ENCODE data around the gene SERP1.

Gene SERP1

DNA sequence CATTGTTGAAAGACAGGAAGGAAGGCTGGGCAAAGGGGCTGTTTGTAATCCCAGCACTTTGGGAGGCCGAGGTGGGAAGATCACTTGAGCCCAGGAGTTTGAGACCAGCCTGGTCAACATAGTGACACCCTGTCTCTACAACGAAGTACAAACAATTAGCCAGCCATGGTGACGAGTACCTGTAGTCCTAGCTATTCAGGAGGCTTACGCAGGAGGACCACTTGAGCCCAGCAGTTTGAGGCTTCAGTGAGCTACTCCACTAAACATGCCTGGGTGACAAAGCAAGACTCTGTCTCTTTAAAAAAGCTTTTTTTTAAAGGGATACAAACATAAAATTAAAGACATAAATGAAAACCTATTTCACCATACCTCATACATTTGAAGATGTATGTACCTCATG lies 11.1 kb downstream of the SERP1 start:
- no peak overlapping the region for H3K4me3 ChIP-seq (ENCODE audit: low read length)
- H3K36me3 ChIP-seq (ENCODE audit: control insufficient read depth, low read depth, low read length): no peaks in the 10 kb centered on the region
- no peak overlapping the region for H3K9ac ChIP-seq (ENCODE audit: low read length)
- H3K27me3 ChIP-seq (ENCODE audit: control insufficient read depth, insufficient read depth, low read length): no peaks in the 10 kb centered on the region
- no peak overlapping the region for H3K27ac ChIP-seq (ENCODE audit: low read length)
- H3K9me3 ChIP-seq (ENCODE audit: control insufficient read depth, low read depth, low read length): no peaks in the 10 kb centered on the region
- H3K4me1 ChIP-seq (ENCODE audit: control insufficient read depth, low read depth, low read length): no peaks in the 10 kb centered on the region

- no peak overlapping the region for H3K27ac ChIP-seq (ENCODE audit: low read length)
- no peak overlapping the region for H3K4me3 ChIP-seq (ENCODE audit: low read length)
- peaks cover 15% of the 10 kb centered on the region for H3K4me1 ChIP-seq (ENCODE audit: control insufficient read depth, low read depth, low read length)
- H3K9me3 ChIP-seq (ENCODE audit: control insufficient read depth, low read depth, low read length): no peaks in the 10 kb centered on the region
- no peaks in the 10 kb centered on the region for H3K27me3 ChIP-seq (ENCODE audit: control insufficient read depth, insufficient read depth, low read length)
- H3K36me3 ChIP-seq (ENCODE audit: control insufficient read depth, low read depth, low read length): no peaks in the 10 kb centered on the region
- no peak overlapping the region for H3K9ac ChIP-seq (ENCODE audit: low read length)
These were observed 14.5 kb downstream of the SERP1 start for GRCh38 chr3:150531775-150532174.

- no peak overlapping the region for H3K9ac ChIP-seq (ENCODE audit: low read length)
- no peaks in the 10 kb centered on the region for H3K36me3 ChIP-seq (ENCODE audit: control insufficient read depth, low read depth, low read length)
- H3K27me3 ChIP-seq (ENCODE audit: control insufficient read depth, insufficient read depth, low read length): no peaks in the 10 kb centered on the region
- peaks cover 15% of the 10 kb centered on the region for H3K4me1 ChIP-seq (ENCODE audit: control insufficient read depth, low read depth, low read length)
- no peak overlapping the region for H3K4me3 ChIP-seq (ENCODE audit: low read length)
- H3K9me3 ChIP-seq (ENCODE audit: control insufficient read depth, low read depth, low read length): no peaks in the 10 kb centered on the region
- no peak overlapping the region for H3K27ac ChIP-seq (ENCODE audit: low read length)
These were observed 17.9 kb downstream of the SERP1 start for GRCh38 chr3:150528354-150528797.

GRCh38 chr3:150527464-150528255 lies 18.6 kb downstream of the SERP1 start:
- H3K27ac ChIP-seq (ENCODE audit: low read length): no peak overlapping the region
- H3K27me3 ChIP-seq (ENCODE audit: control insufficient read depth, insufficient read depth, low read length): no peaks in the 10 kb centered on the region
- no peaks in the 10 kb centered on the region for H3K36me3 ChIP-seq (ENCODE audit: control insufficient read depth, low read depth, low read length)
- H3K9ac ChIP-seq (ENCODE audit: low read length): no peak overlapping the region
- H3K4me1 ChIP-seq (ENCODE audit: control insufficient read depth, low read depth, low read length): peaks cover 15% of the 10 kb centered on the region
- H3K9me3 ChIP-seq (ENCODE audit: control insufficient read depth, low read depth, low read length): no peaks in the 10 kb centered on the region
- H3K4me3 ChIP-seq (ENCODE audit: low read length): no peak overlapping the region

DNA sequence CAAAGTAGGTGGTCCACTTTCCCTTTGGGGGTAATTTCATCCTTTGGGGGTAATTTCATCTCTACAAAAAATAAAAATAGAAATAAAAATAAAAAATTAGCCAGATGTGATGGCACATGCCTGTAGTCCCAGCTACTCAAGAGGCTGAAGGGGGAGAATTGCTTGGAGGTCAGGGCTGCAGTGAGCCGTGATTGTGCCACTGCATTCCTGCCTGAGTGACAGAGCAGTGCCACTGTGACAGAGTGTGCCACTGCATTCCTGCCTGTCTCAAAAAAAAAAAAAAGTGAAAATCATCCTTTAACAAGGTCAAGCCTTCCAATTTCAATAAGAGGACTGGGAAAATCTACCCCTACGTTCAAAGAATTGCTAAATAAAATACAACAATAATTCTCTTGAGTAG lies 22.8 kb downstream of the SERP1 start:
- Histone ChIP-seq H3K9me3 (ENCODE audit: control insufficient read depth, low read depth, low read length) (no peaks in the 10 kb centered on the region), H3K27me3 (ENCODE audit: control insufficient read depth, insufficient read depth, low read length) (no peaks in the 10 kb centered on the region), H3K4me3 (ENCODE audit: low read length) (no peak overlapping the region), H3K4me1 (ENCODE audit: control insufficient read depth, low read depth, low read length) (peaks cover 15% of the 10 kb centered on the region), H3K27ac (ENCODE audit: low read length) (no peak overlapping the region), H3K36me3 (ENCODE audit: control insufficient read depth, low read depth, low read length) (no peaks in the 10 kb centered on the region), H3K9ac (ENCODE audit: low read length) (no peak overlapping the region)

- H3K27me3 ChIP-seq (ENCODE audit: control insufficient read depth, insufficient read depth, low read length): no peaks in the 10 kb centered on the region
- H3K27ac ChIP-seq (ENCODE audit: low read length): no peak overlapping the region
- no peak overlapping the region for H3K9ac ChIP-seq (ENCODE audit: low read length)
- no peaks in the 10 kb centered on the region for H3K36me3 ChIP-seq (ENCODE audit: control insufficient read depth, low read depth, low read length)
- no peaks in the 10 kb centered on the region for H3K4me1 ChIP-seq (ENCODE audit: control insufficient read depth, low read depth, low read length)
- no peaks in the 10 kb centered on the region for H3K9me3 ChIP-seq (ENCODE audit: control insufficient read depth, low read depth, low read length)
- H3K4me3 ChIP-seq (ENCODE audit: low read length): no peak overlapping the region
These were observed 24.8 kb downstream of the SERP1 start for GRCh38 chr3:150521463-150521862.

DNA sequence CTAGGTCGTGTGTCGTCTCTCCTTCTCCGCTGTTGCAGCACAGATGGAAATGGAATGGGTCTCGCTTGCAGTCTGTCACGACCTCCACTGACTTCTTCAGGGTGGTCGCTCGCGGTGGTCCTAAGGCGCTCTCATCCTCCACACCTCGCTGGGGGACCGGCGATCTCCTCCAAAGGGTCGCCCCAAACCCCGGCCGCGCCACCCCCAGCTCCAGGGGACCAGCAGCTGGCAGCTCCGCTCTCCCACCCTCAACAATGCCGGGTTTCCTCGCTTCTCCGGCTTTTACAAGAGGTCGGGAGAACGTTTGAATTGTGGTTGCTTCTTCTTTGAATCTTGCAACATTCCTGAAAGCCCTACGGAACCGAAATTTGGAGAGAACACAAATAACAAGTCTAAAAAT lies 25.9 kb downstream of the SERP1 start:
- Histone ChIP-seq H3K9ac (ENCODE audit: low read length) (no peak overlapping the region), H3K4me3 (ENCODE audit: low read length) (no peak overlapping the region)

GRCh38 chr3:150519026-150519425 lies 27.3 kb downstream of the SERP1 start:
- Histone ChIP-seq H3K4me1 (ENCODE audit: control insufficient read depth, low read depth, low read length) (no peaks in the 10 kb centered on the region), H3K27ac (ENCODE audit: low read length) (no peak overlapping the region), H3K9ac (ENCODE audit: low read length) (no peak overlapping the region), H3K36me3 (ENCODE audit: control insufficient read depth, low read depth, low read length) (no peaks in the 10 kb centered on the region), H3K4me3 (ENCODE audit: low read length) (no peak overlapping the region), H3K9me3 (ENCODE audit: control insufficient read depth, low read depth, low read length) (no peaks in the 10 kb centered on the region), H3K27me3 (ENCODE audit: control insufficient read depth, insufficient read depth, low read length) (no peaks in the 10 kb centered on the region)

More for the DNA sequence above, 25.9 kb downstream of the SERP1 start:
- Histone ChIP-seq H3K9me3 (ENCODE audit: control insufficient read depth, low read depth, low read length) (no peaks in the 10 kb centered on the region), H3K27ac (ENCODE audit: low read length) (no peak overlapping the region), H3K4me1 (ENCODE audit: control insufficient read depth, low read depth, low read length) (no peaks in the 10 kb centered on the region), H3K27me3 (ENCODE audit: control insufficient read depth, insufficient read depth, low read length) (no peaks in the 10 kb centered on the region), H3K36me3 (ENCODE audit: control insufficient read depth, low read depth, low read length) (no peaks in the 10 kb centered on the region)

DNA sequence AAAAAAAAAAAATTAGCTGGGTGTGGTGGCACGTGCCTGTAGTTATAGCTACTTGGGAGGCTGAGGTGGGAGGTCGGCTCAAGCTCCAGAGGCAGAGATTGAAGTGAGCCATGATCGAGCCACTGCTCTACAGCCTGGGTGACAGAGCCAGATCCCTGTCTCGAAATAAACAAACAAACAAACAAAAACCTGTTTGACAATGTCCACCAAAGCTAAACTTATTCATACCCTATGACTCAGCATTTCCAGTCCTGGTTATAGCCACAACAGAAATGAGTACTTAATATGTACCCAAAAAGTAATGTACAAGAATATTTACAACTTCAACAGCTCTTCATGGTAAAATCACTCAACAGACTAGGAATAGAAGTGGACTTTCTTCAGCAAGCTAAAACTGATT lies 31.1 kb downstream of the SERP1 start:
- Histone ChIP-seq H3K27me3 (ENCODE audit: control insufficient read depth, insufficient read depth, low read length) (no peaks in the 10 kb centered on the region), H3K36me3 (ENCODE audit: control insufficient read depth, low read depth, low read length) (no peaks in the 10 kb centered on the region), H3K9me3 (ENCODE audit: control insufficient read depth, low read depth, low read length) (no peaks in the 10 kb centered on the region), H3K4me1 (ENCODE audit: control insufficient read depth, low read depth, low read length) (peaks cover 18% of the 10 kb centered on the region), H3K27ac (ENCODE audit: low read length) (no peak overlapping the region), H3K9ac (ENCODE audit: low read length) (no peak overlapping the region), H3K4me3 (ENCODE audit: low read length) (no peak overlapping the region)

- Histone ChIP-seq H3K27ac (ENCODE audit: low read length) (no peak overlapping the region), H3K27me3 (ENCODE audit: control insufficient read depth, insufficient read depth, low read length) (no peaks in the 10 kb centered on the region), H3K9me3 (ENCODE audit: control insufficient read depth, low read depth, low read length) (no peaks in the 10 kb centered on the region), H3K36me3 (ENCODE audit: control insufficient read depth, low read depth, low read length) (no peaks in the 10 kb centered on the region), H3K4me1 (ENCODE audit: control insufficient read depth, low read depth, low read length) (peaks cover 18% of the 10 kb centered on the region), H3K4me3 (ENCODE audit: low read length) (no peak overlapping the region), H3K9ac (ENCODE audit: low read length) (no peak overlapping the region)
These were observed 35.0 kb downstream of the SERP1 start for GRCh38 chr3:150511122-150511821.

GRCh38 chr3:150509780-150510179 lies 36.5 kb downstream of the SERP1 start:
- Histone ChIP-seq H3K4me1 (ENCODE audit: control insufficient read depth, low read depth, low read length) (peaks cover 18% of the 10 kb centered on the region), H3K27ac (ENCODE audit: low read length) (no peak overlapping the region)

DNA sequence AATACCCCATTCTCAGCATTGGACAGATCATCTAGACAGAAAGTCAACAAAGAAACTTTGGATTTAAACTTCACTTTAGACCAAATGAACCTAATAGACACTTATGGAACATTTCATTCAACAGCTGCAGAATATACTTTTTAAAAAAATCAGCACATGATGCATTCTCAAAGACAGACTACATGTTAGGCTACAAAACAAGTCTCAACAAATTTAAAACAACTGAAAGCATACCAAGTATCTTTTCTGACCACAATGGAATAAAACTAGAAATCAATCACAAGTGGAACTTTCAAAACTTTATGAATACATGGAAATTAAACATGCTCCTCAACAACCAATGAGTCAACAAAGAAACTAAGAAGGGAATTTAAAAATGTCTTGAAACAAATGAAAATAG lies 37.9 kb downstream of the SERP1 start:
- no peaks in the 10 kb centered on the region for H3K9me3 ChIP-seq (ENCODE audit: control insufficient read depth, low read depth, low read length)
- H3K27ac ChIP-seq (ENCODE audit: low read length): no peak overlapping the region
- H3K36me3 ChIP-seq (ENCODE audit: control insufficient read depth, low read depth, low read length): no peaks in the 10 kb centered on the region
- no peaks in the 10 kb centered on the region for H3K27me3 ChIP-seq (ENCODE audit: control insufficient read depth, insufficient read depth, low read length)
- H3K4me3 ChIP-seq (ENCODE audit: low read length): no peak overlapping the region
- no peak overlapping the region for H3K9ac ChIP-seq (ENCODE audit: low read length)
- peaks cover 16% of the 10 kb centered on the region for H3K4me1 ChIP-seq (ENCODE audit: control insufficient read depth, low read depth, low read length)

More at GRCh38 chr3:150509780-150510179, 36.5 kb downstream of the SERP1 start:
- H3K9ac ChIP-seq (ENCODE audit: low read length): no peak overlapping the region
- no peaks in the 10 kb centered on the region for H3K9me3 ChIP-seq (ENCODE audit: control insufficient read depth, low read depth, low read length)
- no peaks in the 10 kb centered on the region for H3K36me3 ChIP-seq (ENCODE audit: control insufficient read depth, low read depth, low read length)
- no peaks in the 10 kb centered on the region for H3K27me3 ChIP-seq (ENCODE audit: control insufficient read depth, insufficient read depth, low read length)
- no peak overlapping the region for H3K4me3 ChIP-seq (ENCODE audit: low read length)

Measured in iPS-18a (cell line).